ENCODE data around the gene TM7SF2. TPM values are rescaled to one million over a fixed set of nuclear protein-coding genes. Genes with fewer than 3 reads are reported as not detected.
A peak's percentile ranks its signal among the peaks of the same experiment; 100 is the strongest.

Gene TM7SF2
- total and polyA plus RNA-seq, 7 experiments from 2014 or later, result 15.0 to 37.8 (median 22.6) TPM

GRCh38 chr11:65095974-65096806, 15.5 kb upstream of the TM7SF2 start, which contains the start of gene VPS51:
Gene VPS51 (plus strand): TSS chr11:65096214. CDS start chr11:65096251, 37 bp downstream.
- intact Hi-C loops (cut with micrococcal nuclease), result loop anchor here (1.0 to 5.0 kb wide), 13 partner anchors 12 to 239 kb away; partner anchors contain the start of genes ATG2A (in 2 of the 2), CDCA5 (in 2 of the 2), SNX15 (in 2 of the 2) and ZFPL1 (in 2 of the 2)
- Mint-ChIP-seq H3K27me3 (no peaks in the 10 kb centered on the region), H3K27ac (peak within 1 kb of the TSS; percentile 89 to 98 (median 97)), H3K36me3 (peaks cover 0 to 8% (median 0%) of the 10 kb centered on the region in 5 donors), H3K9me3 (no peaks in the 10 kb centered on the region), H3K4me3 (peak within 1 kb of the TSS; percentile 83 to 97 (median 94)), H3K4me1 (peaks cover 8 to 28% (median 19%) of the 10 kb centered on the region in 7 donors)
- Histone ChIP-seq H3K36me3 (ENCODE audit: control insufficient read depth in 2 of 3, insufficient read depth in 3 of 3, low read length in 3 of 3) (peaks cover 0 to 9% (median 5%) of the 10 kb centered on the region in 3 experiments), H3K27me3 (ENCODE audit: control insufficient read depth in 2 of 2, insufficient read depth in 2 of 2, low read length in 2 of 2) (no peaks in the 10 kb centered on the region), H3K4me1 (ENCODE audit: control insufficient read depth in 2 of 2, insufficient read depth in 2 of 2, low read length in 2 of 2) (peaks cover 9 to 15% of the 10 kb centered on the region in 2 donors), H3K4me3 (ENCODE audit: low read length) (peak within 1 kb of the TSS; percentile 92), H3K9me3 (ENCODE audit: control insufficient read depth in 2 of 3, low read length in 3 of 3) (no peaks in the 10 kb centered on the region), H3K27ac (ENCODE audit: low read depth, low read length) (peak within 1 kb of the TSS; percentile 88)
- DNase-seq, result peak; percentile 71 to 92 (median 87)
- peak; percentile 93 for ATAC-seq
- ChIA-PET POLR2A (interaction anchor here (0.6 to 7.3 kb wide), 15 partner anchors 11 to 572 kb away, joined by 3 to 75 read pairs (median 4); partner anchors contain the start of genes ARL2, FAU, MRPL49 and SAC3D1), CTCF (no interaction called here)

- Histone ChIP-seq H3K4me3 (ENCODE audit: low read length) (peak overlapping the region; percentile 92), H3K36me3 (ENCODE audit: control insufficient read depth in 2 of 3, insufficient read depth in 3 of 3, low read length in 3 of 3) (peaks cover 0 to 10% (median 5%) of the 10 kb centered on the region in 3 experiments), H3K27me3 (ENCODE audit: control insufficient read depth in 2 of 2, insufficient read depth in 2 of 2, low read length in 2 of 2) (no peaks in the 10 kb centered on the region), H3K4me1 (ENCODE audit: control insufficient read depth in 2 of 2, insufficient read depth in 2 of 2, low read length in 2 of 2) (peaks cover 9 to 15% of the 10 kb centered on the region in 2 donors), H3K9me3 (ENCODE audit: control insufficient read depth in 2 of 3, low read length in 3 of 3) (no peaks in the 10 kb centered on the region), H3K27ac (ENCODE audit: low read depth, low read length) (peak overlapping the region; percentile 88)
- DNase-seq (no peak), ATAC-seq (no peak)
- Mint-ChIP-seq H3K27me3 (no peaks in the 10 kb centered on the region), H3K4me1 (peaks cover 8 to 28% (median 21%) of the 10 kb centered on the region in 7 donors), H3K4me3 (peak overlapping the region; percentile 42 to 97 (median 94)), H3K9me3 (no peaks in the 10 kb centered on the region), H3K27ac (peak overlapping the region; percentile 89 to 98 (median 97)), H3K36me3 (peaks cover 0 to 8% (median 0%) of the 10 kb centered on the region in 5 donors)
- ChIA-PET CTCF (no interaction called here), POLR2A (interaction anchor here (0.6 to 7.3 kb wide), 13 partner anchors 12 to 571 kb away, joined by 3 to 75 read pairs (median 4); partner anchors contain the start of genes FAU, MRPL49, SYVN1 and TM7SF2)
- intact Hi-C loops (cut with micrococcal nuclease), result loop anchor here (1.0 to 5.0 kb wide), 13 partner anchors 13 to 240 kb away; partner anchors contain the start of genes ATG2A (in 2 of the 2), CDCA5 (in 2 of the 2), SNX15 (in 2 of the 2) and ZFPL1 (in 2 of the 2)
These were observed 14.7 kb upstream of the TM7SF2 start for GRCh38 chr11:65096926-65097325.

GRCh38 chr11:65100674-65101350, 10.9 kb upstream of the TM7SF2 start:
- POLR2A ChIA-PET, result interaction anchor here (1.1 to 7.3 kb wide), 4 partner anchors 10 to 21 kb away, joined by 3 to 75 read pairs (median 40); partner anchors contain the start of genes FAU, MRPL49, TM7SF2 and ZNHIT2
- no peak overlapping the region for H3K4me3 Mint-ChIP-seq
- no peaks in the 10 kb centered on the region for H3K27me3 ChIP-seq (ENCODE audit: control insufficient read depth in 2 of 2, insufficient read depth in 2 of 2, low read length in 2 of 2)
- no peaks in the 10 kb centered on the region for H3K9me3 Mint-ChIP-seq
- CTCF ChIA-PET, result interaction anchor here (0.5 to 3.4 kb wide), 4 partner anchors 9 to 229 kb away, joined by 3 to 20 read pairs (median 4); no protein-coding TSS in a partner anchor
- H3K27me3 Mint-ChIP-seq, result no peaks in the 10 kb centered on the region
- intact Hi-C loops (cut with micrococcal nuclease), result no loop called here
- no peak overlapping the region for H3K4me3 ChIP-seq (ENCODE audit: low read length)
- peaks cover 0 to 29% (median 5%) of the 10 kb centered on the region in 3 experiments for H3K36me3 ChIP-seq (ENCODE audit: control insufficient read depth in 2 of 3, insufficient read depth in 3 of 3, low read length in 3 of 3)
- peaks cover 13 to 39% (median 27%) of the 10 kb centered on the region in 7 donors for H3K4me1 Mint-ChIP-seq
- peaks cover 0 to 14% (median 0%) of the 10 kb centered on the region in 5 donors for H3K36me3 Mint-ChIP-seq
- H3K4me1 ChIP-seq (ENCODE audit: control insufficient read depth in 2 of 2, insufficient read depth in 2 of 2, low read length in 2 of 2), result peaks cover 6 to 12% of the 10 kb centered on the region in 2 donors
- no peak overlapping the region for H3K27ac ChIP-seq (ENCODE audit: low read depth, low read length)
- no peak for DNase-seq
- no peak overlapping the region for H3K27ac Mint-ChIP-seq
- H3K9me3 ChIP-seq (ENCODE audit: control insufficient read depth in 2 of 3, low read length in 3 of 3), result no peaks in the 10 kb centered on the region
- ATAC-seq, result no peak

- Mint-ChIP-seq H3K4me3 (no peak overlapping the region), H3K9me3 (no peaks in the 10 kb centered on the region), H3K4me1 (peaks cover 15 to 37% (median 23%) of the 10 kb centered on the region in 7 donors), H3K36me3 (peaks cover 0 to 22% (median 9%) of the 10 kb centered on the region in 5 donors), H3K27ac (peak overlapping the region in 2 of 9 donors; percentile 22 to 52), H3K27me3 (no peaks in the 10 kb centered on the region)
- H3K4me1 ChIP-seq (ENCODE audit: control insufficient read depth in 2 of 2, insufficient read depth in 2 of 2, low read length in 2 of 2), result peaks cover 0 to 4% of the 10 kb centered on the region in 2 donors
- no peaks in the 10 kb centered on the region for H3K27me3 ChIP-seq (ENCODE audit: control insufficient read depth in 2 of 2, insufficient read depth in 2 of 2, low read length in 2 of 2)
- CTCF ChIA-PET, result interaction anchor here (0.7 kb wide), 1 partner anchor 15 kb away, joined by 3 read pairs; the partner anchor contains the start of gene ZNHIT2
- DNase-seq, result no peak
- intact Hi-C loops (cut with micrococcal nuclease), result no loop called here
- no peak overlapping the region for H3K4me3 ChIP-seq (ENCODE audit: low read length)
- POLR2A ChIA-PET, result interaction anchor here (0.5 to 1.6 kb wide), 3 partner anchors 12 to 327 kb away, joined by 3 to 7 read pairs (median 3); no protein-coding TSS in a partner anchor
- H3K36me3 ChIP-seq (ENCODE audit: control insufficient read depth in 2 of 3, insufficient read depth in 3 of 3, low read length in 3 of 3), result peaks cover 0 to 40% (median 7%) of the 10 kb centered on the region in 3 experiments
- no peak overlapping the region for H3K27ac ChIP-seq (ENCODE audit: low read depth, low read length)
- no peaks in the 10 kb centered on the region for H3K9me3 ChIP-seq (ENCODE audit: control insufficient read depth in 2 of 3, low read length in 3 of 3)
- ATAC-seq, result no peak
These were observed 9.3 kb upstream of the TM7SF2 start for GRCh38 chr11:65102142-65103095.

- ChIA-PET CTCF (interaction anchor here (0.8 to 1.3 kb wide), 3 partner anchors 14 to 91 kb away, joined by 3 to 5 read pairs (median 3); partner anchors contain the start of gene ZNHIT2), POLR2A (interaction anchor here (0.6 to 1.6 kb wide), 7 partner anchors 11 to 354 kb away, joined by 3 to 7 read pairs (median 3); no protein-coding TSS in a partner anchor)
- Histone ChIP-seq H3K27ac (ENCODE audit: low read depth, low read length) (no peak overlapping the region), H3K4me3 (ENCODE audit: low read length) (no peak overlapping the region), H3K9me3 (ENCODE audit: control insufficient read depth in 2 of 3, low read length in 3 of 3) (no peaks in the 10 kb centered on the region), H3K36me3 (ENCODE audit: control insufficient read depth in 2 of 3, insufficient read depth in 3 of 3, low read length in 3 of 3) (peaks cover 0 to 43% (median 6%) of the 10 kb centered on the region in 3 experiments), H3K27me3 (ENCODE audit: control insufficient read depth in 2 of 2, insufficient read depth in 2 of 2, low read length in 2 of 2) (no peaks in the 10 kb centered on the region), H3K4me1 (ENCODE audit: control insufficient read depth in 2 of 2, insufficient read depth in 2 of 2, low read length in 2 of 2) (no peaks in the 10 kb centered on the region)
- ATAC-seq, result no peak
- H3K4me1 Mint-ChIP-seq, result peaks cover 12 to 32% (median 19%) of the 10 kb centered on the region in 7 donors
- intact Hi-C loops (cut with micrococcal nuclease), result no loop called here
- no peak for DNase-seq
- no peaks in the 10 kb centered on the region for H3K9me3 Mint-ChIP-seq
- H3K4me3 Mint-ChIP-seq, result no peak overlapping the region
- peaks cover 0 to 18% (median 9%) of the 10 kb centered on the region in 5 donors for H3K36me3 Mint-ChIP-seq
- H3K27me3 Mint-ChIP-seq, result no peaks in the 10 kb centered on the region
- peak overlapping the region in 2 of 9 donors; percentile 38 to 54 for H3K27ac Mint-ChIP-seq
These were observed 8.2 kb upstream of the TM7SF2 start for GRCh38 chr11:65103476-65103875.
